Mucosa of rectum (tissue), 2 donors: ENCODE measurements around the gene AREL1.
"Not testable (repeated sequence)": the region's sequence is repeated elsewhere in the genome, so short reads cannot be mapped to it uniquely, and the experiment has no call there.

Experiments
- H3K27ac ChIP-seq, 2 donors: one replicate each; pipeline ENCODE4 v1.7.0; 2013; ENCODE audit warnings: inconsistent platforms in 2 of 2, low read depth in 2 of 2, low read length in 2 of 2
- H3K27me3 ChIP-seq, 2 donors: one replicate each; pipeline ENCODE4 v1.7.0; 2013; ENCODE audit warnings: low read length in 2 of 2; ENCODE audit not compliant: control insufficient read depth in 2 of 2, insufficient read depth in 2 of 2
- H3K36me3 ChIP-seq, 2 donors: one replicate each; pipeline ENCODE4 v1.7.0; 2013; ENCODE audit warnings: low read length in 2 of 2; ENCODE audit not compliant: control insufficient read depth in 2 of 2, insufficient read depth in 2 of 2
- H3K4me1 ChIP-seq, 2 donors: one replicate each; pipeline ENCODE4 v1.7.0; 2013; ENCODE audit warnings: low read length in 2 of 2, mild to moderate bottlenecking in 1 of 2; ENCODE audit not compliant: control insufficient read depth in 2 of 2, insufficient read depth in 2 of 2
- H3K4me3 ChIP-seq, 2 donors: one replicate each; pipeline ENCODE4 v1.7.0; 2013; ENCODE audit warnings: low read length in 2 of 2
- H3K9ac ChIP-seq, 2 donors: one replicate each; pipeline ENCODE4 v1.7.0; 2013; ENCODE audit warnings: low read length in 2 of 2, low read depth in 1 of 2, mild to moderate bottlenecking in 1 of 2
- H3K9me3 ChIP-seq, 2 donors: one replicate each; pipeline ENCODE4 v1.7.0; 2013; ENCODE audit warnings: low read length in 2 of 2; ENCODE audit not compliant: control insufficient read depth in 2 of 2
- donor health status: healthy.
- donor health status: Normal muscosa, but diverticular disease.

Gene AREL1

GRCh38 chr14:74712499-74713394 lies at the start of gene AREL1, which contains the start of gene FCF1:
TSS of gene AREL1 (minus strand) at chr14:74713080. CDS start at chr14:74685615, 27,465 bp downstream.
TSS of gene FCF1 (plus strand) at chr14:74713144. CDS start at chr14:74713198, 54 bp downstream.
- no peaks in the 10 kb centered on the region for H3K9me3 ChIP-seq
- H3K9ac ChIP-seq: peak within 1 kb of the TSS; percentile 74 to 94
- peaks cover 2 to 11% of the 10 kb centered on the region in 2 donors for H3K4me1 ChIP-seq
- peaks cover 15% of the 10 kb centered on the region in 2 donors for H3K36me3 ChIP-seq
- H3K4me3 ChIP-seq: peak within 1 kb of the TSS; percentile 85 to 100
- peak within 1 kb of the TSS; percentile 31 to 77 for H3K27ac ChIP-seq
- no peaks in the 10 kb centered on the region for H3K27me3 ChIP-seq

- H3K36me3 ChIP-seq, H3K9me3 ChIP-seq, H3K27ac ChIP-seq, H3K4me1 ChIP-seq, H3K9ac ChIP-seq, H3K4me3 ChIP-seq, H3K27me3 ChIP-seq: not testable (repeated sequence)
Measured at GRCh38 chr14:74758505-74758904, 45.6 kb upstream of the AREL1 start.

- no peak overlapping the region for H3K9ac ChIP-seq
- H3K36me3 ChIP-seq: no peaks in the 10 kb centered on the region
- no peaks in the 10 kb centered on the region for H3K4me1 ChIP-seq
- H3K27ac ChIP-seq: no peak overlapping the region
- no peaks in the 10 kb centered on the region for H3K27me3 ChIP-seq
- no peak overlapping the region for H3K4me3 ChIP-seq
- peaks cover 0 to 3% of the 10 kb centered on the region in 2 donors for H3K9me3 ChIP-seq
Measured at GRCh38 chr14:74756326-74756725, 43.4 kb upstream of the AREL1 start.

- no peak overlapping the region for H3K9ac ChIP-seq
- no peaks in the 10 kb centered on the region for H3K36me3 ChIP-seq
- no peak overlapping the region for H3K27ac ChIP-seq
- H3K9me3 ChIP-seq: peaks cover 0 to 3% of the 10 kb centered on the region in 2 donors
- no peak overlapping the region for H3K4me3 ChIP-seq
- no peaks in the 10 kb centered on the region for H3K4me1 ChIP-seq
- no peaks in the 10 kb centered on the region for H3K27me3 ChIP-seq
Measured at GRCh38 chr14:74754899-74755298, 42.0 kb upstream of the AREL1 start.

GRCh38 chr14:74754157-74754556 lies 41.3 kb upstream of the AREL1 start:
- H3K9ac ChIP-seq: no peak overlapping the region
- peaks cover 0 to 3% of the 10 kb centered on the region in 2 donors for H3K9me3 ChIP-seq
- no peaks in the 10 kb centered on the region for H3K4me1 ChIP-seq
- H3K27ac ChIP-seq: no peak overlapping the region
- no peaks in the 10 kb centered on the region for H3K27me3 ChIP-seq
- H3K36me3 ChIP-seq: no peaks in the 10 kb centered on the region
- H3K4me3 ChIP-seq: no peak overlapping the region

- H3K4me3 ChIP-seq: no peak overlapping the region
- no peaks in the 10 kb centered on the region for H3K9me3 ChIP-seq
- no peak overlapping the region for H3K9ac ChIP-seq
- H3K36me3 ChIP-seq: no peaks in the 10 kb centered on the region
- H3K4me1 ChIP-seq: no peaks in the 10 kb centered on the region
- H3K27ac ChIP-seq: no peak overlapping the region
- no peaks in the 10 kb centered on the region for H3K27me3 ChIP-seq
Measured at GRCh38 chr14:74747237-74747636, 34.4 kb upstream of the AREL1 start.

- Histone ChIP-seq H3K9ac (no peak overlapping the region), H3K4me1 (no peaks in the 10 kb centered on the region), H3K4me3 (no peak overlapping the region), H3K36me3 (peaks cover 8 to 9% of the 10 kb centered on the region in 2 donors), H3K9me3 (no peaks in the 10 kb centered on the region), H3K27me3 (no peaks in the 10 kb centered on the region), H3K27ac (no peak overlapping the region)
Measured at GRCh38 chr14:74739293-74740030, 26.6 kb upstream of the AREL1 start.

- Histone ChIP-seq H3K9ac (no peak overlapping the region), H3K27ac (no peak overlapping the region), H3K9me3 (no peaks in the 10 kb centered on the region), H3K4me3 (no peak overlapping the region), H3K4me1 (no peaks in the 10 kb centered on the region), H3K27me3 (no peaks in the 10 kb centered on the region), H3K36me3 (peaks cover 15 to 20% of the 10 kb centered on the region in 2 donors)
Measured at GRCh38 chr14:74737753-74738325, 25.0 kb upstream of the AREL1 start.

GRCh38 chr14:74735125-74735524 lies 22.2 kb upstream of the AREL1 start:
- Histone ChIP-seq H3K4me3 (no peak overlapping the region), H3K27ac (no peak overlapping the region), H3K27me3 (no peaks in the 10 kb centered on the region), H3K36me3 (peaks cover 16 to 26% of the 10 kb centered on the region in 2 donors), H3K9me3 (no peaks in the 10 kb centered on the region), H3K9ac (no peak overlapping the region), H3K4me1 (peaks cover 0 to 2% of the 10 kb centered on the region in 2 donors)

GRCh38 chr14:74733221-74733620 lies 20.3 kb upstream of the AREL1 start:
- Histone ChIP-seq H3K9ac (no peak overlapping the region), H3K4me1 (peaks cover 0 to 2% of the 10 kb centered on the region in 2 donors), H3K27ac (no peak overlapping the region), H3K36me3 (peaks cover 11 to 23% of the 10 kb centered on the region in 2 donors), H3K4me3 (no peak overlapping the region), H3K27me3 (no peaks in the 10 kb centered on the region), H3K9me3 (no peaks in the 10 kb centered on the region)
